OCI-M2 (cell line): ENCODE data around the gene SERPIND1.
"Not testable (repeated sequence)": the region's sequence is repeated elsewhere in the genome, so short reads cannot be mapped to it uniquely, and the experiment has no call there.

ENCODE experiments used
- DNase-seq: peaks from one replicate; lab custom pipeline; 2025; ENCODE audit not compliant: unreplicated experiment; lab: John Stamatoyannopoulos, UW

SERPIND1 gene

DNA sequence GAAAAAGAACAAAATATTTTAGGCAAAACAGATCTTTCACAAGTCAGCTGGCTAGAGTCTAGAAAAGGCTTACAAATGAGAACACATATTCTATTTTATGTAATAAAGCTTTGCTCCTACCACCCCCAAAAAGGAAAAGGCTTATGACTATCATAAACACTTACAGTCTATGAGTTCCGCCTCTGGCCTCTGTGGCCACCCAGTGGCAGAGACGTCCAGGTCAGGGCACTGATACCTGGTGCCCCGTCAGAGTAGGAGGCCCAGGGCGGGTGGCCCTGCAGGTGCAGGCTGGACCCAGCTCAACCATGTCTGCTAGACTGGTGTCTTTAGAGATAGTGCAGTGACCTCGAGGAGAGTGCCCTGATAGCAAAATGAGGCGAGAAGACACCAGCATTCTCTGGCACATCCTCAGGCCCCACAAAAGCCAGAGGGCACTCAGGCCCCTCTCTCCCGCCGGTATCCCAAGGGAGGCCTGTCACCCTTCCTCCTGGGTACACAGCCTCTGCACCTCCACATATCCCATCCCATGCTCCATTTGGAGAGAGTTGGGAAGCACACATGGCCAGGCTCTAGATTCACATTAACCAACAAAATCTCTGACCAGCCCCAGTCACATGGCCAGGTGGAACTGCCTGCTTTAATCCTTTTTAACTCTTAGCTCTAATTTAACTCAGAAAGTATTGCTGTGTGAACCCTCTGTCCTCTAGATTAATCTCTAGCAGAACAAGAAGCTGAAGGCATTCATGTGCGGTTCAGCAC is 27.3 kb upstream of the SERPIND1 start:
- DNase-seq: no peak

DNA sequence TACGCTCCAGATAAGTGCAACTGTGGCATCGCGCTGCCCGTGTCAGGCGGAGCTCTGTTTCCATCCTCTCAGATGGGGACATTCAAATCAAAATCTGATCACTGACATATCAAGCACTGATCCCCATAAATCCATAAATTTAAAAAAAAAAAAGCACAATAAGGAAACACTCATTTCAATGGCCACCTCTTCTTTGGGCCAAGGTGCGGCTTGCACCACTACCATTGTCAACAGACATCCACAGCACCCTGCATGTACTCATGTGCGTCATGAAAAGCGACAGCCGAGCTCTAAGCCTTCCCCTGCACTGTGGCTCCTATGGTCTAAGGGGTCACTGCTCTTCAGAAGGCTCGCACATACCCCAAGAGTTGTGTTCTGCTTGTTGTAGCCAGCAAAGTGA is 26.7 kb upstream of the SERPIND1 start:
- DNase-seq: no peak

DNA sequence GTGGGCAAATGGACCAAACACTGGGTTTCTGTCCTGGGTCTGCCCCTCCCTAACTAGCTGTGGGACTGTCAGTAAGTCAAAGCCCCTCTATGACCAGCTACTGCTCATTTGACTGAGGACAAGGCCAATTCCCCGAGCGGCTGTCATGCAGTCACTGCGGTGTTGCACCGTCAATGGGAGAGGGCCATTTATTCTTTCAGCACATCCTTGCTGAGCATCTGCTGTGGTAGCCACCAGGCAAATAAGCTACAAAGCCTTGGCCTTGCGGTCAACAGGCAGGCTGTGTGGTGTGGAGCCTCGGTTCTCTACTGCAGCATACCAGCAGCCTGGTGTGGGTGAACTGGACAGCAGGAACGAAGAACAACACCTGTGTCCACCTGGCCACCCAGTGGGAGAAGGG is 25.8 kb upstream of the SERPIND1 start:
- DNase-seq: no peak

DNA sequence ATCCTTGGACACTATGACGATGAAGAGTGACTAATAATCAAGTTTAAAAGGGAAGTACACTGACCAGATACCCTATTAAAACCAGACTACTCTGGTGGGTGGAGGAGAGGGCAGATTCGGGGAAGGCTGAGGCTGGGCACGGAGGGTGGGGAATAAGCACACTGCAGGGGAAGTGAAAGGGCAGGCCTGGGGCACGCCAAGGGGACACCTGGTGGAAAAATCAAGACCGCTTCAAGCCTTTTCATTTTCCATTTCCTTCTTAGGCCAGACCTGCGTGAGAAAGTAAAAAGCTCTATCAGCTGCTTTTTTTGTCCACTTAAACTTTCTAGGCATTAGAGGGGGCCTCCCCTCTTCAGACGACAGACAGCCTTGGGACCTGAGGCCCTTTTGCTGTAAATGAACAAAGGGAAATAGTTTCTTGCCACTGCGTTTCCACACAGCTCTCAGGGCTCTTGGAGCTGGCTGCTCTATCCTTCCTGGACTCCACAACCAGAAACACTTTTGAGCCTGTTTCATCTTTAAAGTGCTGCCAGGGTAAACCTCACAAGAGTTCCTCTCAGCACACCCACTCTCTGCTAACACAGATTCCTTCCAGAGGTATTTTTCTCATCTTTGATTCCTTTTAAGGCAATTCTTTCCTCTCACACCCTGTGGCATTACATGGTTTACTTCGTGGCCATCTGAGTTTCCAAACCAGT is 25.0 kb upstream of the SERPIND1 start:
- no peak for DNase-seq

DNA sequence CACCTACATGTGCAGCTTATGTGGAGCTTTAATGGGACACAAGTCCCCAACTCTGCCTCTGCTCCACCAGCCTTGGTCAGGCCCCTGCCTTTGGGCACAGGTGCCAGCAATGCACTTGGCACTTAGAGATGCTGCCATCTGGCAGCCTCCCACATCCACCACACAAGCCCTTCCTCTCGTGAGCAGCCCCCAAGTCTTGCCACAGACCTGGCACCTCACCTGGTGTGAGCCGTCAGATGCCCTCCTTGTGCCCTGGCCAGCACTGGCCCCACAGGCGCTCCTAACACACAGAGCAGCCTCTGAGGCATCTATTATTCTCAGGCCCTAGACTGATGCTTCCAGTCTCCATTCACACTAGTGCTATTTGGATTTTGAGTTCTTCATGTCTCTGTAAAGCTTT is 24.5 kb upstream of the SERPIND1 start:
- DNase-seq: no peak

DNA sequence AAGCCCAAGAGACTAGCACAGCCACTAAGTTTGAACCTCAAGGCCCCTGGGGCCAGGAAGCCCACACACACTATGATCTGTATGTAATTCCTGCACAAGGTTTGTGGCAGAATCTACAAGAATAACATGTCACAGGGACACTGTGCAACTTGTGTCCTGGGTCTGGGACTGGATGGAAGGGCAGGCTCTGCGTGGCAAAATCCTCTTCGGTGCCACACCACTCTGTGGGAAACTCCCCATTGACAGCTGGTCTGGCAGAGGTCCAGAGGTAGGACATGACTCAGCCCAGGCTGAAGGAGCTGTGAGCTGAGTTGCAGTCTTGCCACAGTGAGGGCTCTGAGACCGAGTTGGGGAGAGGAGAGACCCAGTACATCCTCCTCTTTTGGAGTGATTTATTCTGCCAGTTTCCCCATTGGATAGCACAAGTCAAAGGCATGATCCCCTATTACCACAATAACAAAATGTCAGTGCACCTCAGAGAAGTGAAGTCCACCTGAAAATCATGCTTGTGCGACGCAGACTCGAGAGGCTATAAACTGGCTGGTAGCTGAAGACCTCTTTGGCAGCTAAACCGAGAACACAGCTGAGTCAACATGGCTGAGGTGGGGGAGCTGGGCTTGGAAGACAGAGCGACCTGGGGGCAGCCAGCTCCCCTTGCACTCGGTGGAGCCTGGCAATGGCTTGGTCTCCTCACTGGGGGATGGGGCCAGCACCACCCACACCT is 23.3 kb upstream of the SERPIND1 start:
- DNase-seq: no peak

DNA sequence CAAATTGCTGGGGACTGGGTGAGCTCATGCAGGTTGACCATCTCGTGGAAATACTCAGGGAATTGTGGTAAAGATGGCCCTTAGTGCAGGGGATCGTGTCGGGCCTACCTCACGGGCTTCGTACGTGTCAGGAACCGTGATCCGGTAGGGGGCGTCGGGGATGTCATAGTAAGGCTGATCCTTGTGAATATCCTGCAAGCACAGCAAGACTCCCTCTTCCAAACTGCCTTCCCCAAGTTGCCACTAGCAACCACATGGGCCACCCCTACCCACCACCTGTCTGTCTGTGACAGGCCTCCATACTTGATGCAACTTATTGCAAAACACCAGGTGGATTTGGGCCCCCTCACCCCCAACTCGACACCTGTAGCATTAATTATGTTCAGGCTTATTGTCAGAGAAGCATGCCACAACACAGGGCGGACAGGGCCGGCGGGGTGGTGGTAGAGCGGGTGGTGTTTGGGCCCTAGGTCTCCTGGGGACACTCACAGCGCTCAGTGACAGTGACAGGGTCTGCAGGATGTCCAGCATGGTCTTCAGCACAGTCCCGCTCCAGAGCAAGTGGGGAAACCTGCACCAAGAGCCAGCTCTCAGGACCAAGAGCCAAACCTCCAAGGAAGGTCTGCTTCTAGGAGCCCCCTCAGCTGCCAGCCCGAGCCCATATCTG is 22.6 kb upstream of the SERPIND1 start:
- DNase-seq: no peak

DNA sequence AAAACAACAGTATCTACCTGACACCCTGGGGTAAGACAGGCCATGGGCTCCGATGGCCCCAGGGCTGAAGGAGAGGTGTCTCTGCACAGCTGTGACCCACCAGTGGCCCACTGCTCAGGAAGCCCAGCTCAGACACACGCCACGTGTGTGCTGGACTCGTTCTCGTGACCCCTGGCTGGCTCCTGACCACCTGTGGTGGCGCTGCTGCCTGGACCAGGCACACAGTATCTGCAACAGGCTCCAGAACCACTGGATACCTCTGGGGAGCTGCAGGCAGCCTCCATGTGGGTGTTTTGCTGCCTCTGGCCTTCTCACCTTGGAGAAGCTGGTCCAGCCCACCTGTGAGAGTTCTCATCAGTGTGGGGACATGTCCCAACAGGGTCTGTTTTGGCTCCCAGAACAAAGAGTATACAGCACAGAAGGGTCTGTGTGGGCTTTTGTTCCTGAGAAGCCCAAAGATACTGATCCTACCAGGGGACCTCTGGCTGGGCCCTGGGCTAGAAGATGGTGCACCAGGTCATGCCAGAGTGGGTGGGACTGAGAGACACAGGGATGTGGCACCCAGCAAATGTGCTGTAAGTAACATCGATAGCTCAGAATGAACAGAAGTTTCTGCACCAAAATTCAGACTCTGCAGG is 21.7 kb upstream of the SERPIND1 start:
- no peak for DNase-seq

DNA sequence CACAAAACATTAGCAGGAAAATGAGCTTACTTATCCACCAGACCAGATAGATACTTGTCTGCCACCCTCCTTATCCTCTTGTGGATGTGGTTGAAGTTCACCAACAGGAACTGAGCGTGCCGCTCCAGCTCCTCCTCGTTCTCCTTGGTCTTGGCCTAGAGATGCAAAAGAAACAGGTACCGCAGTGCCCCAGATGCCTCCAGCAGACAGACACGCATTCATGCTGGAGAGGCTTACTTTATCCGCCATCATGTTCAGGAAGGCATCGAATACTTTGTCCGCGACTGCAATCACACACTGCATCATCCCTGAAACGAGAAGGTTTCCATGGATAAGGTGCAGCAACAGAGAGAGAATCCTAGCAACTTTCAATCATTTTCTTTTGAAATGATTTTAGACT is 21.0 kb upstream of the SERPIND1 start:
- DNase-seq: no peak

DNA sequence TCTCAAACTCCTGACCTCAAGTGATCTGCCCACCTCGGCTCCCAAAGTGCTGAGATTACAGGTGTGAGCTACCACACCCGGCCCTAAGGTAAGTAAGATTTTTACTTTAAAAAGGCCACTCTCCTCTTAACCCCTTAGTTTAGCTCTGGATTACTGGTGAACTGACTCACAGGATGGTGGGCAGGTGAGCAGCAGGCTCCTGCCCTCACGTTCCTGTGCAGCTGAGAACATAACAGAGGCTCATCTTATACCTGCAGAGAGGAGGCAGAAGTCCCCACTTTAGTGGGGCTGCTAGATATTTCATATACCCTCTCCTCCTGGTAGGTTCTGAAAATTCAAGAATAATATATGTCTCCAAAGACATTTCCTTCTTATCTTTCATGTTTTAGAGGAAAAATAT is 17.1 kb upstream of the SERPIND1 start:
- no peak for DNase-seq

DNA sequence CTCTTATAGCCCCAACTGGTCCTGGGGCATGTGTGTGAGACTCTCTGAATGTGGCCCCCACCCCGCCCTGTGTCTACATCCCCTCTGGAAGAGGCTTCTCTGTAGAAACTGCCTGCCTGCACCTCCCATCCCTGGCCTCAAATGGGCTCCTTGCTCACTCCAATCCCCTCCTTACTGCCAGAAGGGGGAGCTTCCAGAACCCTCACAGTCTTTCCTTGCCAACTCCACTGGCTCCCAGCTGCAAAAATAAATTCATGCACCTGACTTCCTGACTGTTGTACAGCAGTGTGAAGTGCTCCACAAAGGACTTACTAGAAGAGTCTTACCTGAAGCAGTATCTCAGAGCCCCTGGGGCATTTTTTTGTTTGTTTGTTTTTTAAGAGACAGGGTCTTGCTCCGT is 15.2 kb upstream of the SERPIND1 start:
- DNase-seq: no peak

DNA sequence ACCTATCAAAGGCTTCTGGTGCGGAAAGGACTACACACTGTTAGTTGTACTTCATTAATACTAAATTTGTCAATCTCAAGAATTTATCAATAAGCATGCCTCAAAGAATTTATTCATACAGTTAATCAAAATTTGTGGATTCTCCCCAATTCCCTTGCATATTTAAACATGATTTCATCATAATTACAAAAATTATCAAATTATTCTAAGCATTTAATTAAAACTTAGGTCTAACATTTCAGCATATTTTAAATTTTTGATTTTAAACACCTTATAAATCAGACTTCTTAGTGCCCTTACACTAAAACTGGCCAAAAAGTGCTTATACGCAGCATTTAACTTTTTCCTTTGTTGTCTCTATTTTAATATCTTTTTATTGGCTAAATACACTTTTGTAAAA is 13.8 kb upstream of the SERPIND1 start:
- DNase-seq: no peak

DNA sequence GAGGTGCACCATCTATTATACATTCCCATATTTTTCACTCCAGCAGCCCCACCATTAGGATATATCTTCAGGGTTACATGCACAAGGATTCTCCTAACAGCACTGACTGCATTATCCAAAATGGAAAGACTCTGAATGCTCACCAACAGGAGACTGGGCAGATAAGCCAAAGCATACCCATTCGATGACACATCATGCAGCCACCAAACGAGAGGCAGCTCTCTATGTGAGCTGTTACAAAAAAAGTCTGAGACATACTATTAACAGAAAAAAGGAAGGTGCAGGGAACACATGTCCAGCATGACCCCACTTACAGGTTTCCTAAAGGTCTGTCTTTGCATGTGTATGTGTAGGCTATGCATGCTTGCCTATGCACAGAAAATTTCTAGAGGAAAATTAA is 12.4 kb upstream of the SERPIND1 start:
- DNase-seq: no peak

DNA sequence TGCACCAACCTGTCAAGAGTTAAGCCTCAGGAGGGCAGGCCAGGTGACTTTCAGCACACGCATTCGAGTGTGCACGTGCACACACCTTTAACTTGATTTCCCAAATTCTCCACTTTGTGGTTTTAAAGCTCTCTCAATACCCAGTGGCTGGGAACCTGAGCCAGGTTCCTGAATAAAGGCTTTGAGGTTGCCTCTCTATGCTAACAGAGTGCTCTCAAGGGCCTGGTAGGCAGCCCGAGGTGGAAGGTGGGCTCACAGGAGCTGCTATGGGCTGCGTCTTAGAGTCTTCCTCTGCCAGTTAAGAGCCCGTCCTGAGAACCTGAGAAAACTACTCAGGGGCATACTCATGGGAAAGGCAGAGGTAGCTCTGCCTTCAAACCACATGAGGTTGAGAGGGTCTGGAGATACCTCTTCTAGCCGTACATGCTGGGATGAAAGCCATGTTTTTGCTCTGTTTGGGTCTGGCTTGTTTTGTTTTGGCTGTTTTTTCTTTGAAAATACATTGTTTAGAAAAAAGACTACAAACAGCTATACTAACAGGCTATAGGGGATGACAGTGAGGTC is 11.6 kb upstream of the SERPIND1 start:
- DNase-seq: no peak

DNA sequence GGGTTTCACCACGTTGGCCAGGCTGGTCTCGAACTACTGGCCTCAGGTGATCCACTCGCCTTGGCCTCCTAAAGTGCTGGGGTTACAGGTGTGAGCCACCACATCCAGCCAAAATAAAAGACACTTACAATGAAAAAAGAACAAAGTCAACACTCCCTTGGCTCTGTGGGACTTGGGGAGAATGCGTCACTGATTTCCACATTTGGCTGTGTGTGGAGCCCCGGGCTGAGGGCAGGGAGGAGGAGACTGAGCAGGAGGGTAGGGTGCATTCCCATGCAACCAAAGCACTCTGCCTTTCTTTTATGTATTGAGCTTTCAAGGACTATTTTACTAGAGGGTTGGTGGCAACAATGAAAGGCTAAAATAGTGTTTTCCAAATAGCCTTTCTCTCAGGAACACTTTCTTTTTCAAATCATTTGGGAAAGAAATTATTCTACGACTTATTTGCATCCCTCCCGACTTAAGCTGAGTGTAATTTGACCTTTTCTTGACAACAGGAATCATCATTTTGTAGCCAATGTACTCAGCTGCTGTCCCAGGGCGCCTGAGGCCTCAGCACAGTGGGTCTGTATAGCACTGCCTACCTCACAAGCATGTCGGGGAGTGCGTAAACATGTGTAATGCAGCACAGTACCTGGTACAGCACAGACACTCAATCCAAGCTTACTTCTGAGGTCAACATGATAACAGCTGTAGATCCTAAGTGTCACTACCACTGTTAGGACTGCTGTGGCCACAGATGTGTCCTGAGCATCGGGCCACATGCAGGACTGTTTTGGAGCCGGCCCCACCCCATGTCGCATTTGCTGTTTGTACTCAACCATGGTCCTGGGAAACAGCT is 10.1 kb upstream of the SERPIND1 start:
- no peak for DNase-seq

DNA sequence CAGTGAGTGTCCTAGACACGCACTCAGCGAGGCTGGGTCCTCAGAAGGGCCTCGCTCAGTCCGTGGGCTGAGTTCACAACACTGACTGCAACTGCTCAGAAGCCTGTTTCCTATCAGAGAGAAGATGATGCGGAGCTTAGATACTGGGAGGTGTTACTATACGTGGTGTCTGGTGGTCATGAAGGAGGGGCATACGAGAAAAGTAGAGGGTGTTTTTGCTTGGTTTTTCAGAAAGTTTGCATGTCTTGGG is 9.5 kb upstream of the SERPIND1 start:
- DNase-seq: no peak

DNA sequence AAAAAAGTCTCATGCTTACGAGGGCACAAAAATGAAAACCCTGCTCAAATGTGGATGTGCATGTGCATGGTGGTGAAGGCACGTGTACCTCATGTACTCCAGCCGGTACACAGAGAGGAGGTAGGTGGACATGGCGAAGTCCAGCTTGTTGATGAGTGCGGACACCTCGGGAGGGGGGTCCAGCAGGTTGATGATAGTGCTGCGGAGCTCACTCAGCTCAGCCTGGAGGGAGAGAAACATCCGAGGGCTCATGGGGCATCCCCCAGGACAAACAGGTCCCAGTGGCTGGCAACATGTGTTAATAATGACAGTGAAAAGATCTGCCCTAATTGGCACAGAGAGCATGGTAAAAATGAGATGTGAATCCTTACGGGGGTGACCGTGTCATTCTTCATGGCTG is 9.2 kb upstream of the SERPIND1 start:
- no peak for DNase-seq

DNA sequence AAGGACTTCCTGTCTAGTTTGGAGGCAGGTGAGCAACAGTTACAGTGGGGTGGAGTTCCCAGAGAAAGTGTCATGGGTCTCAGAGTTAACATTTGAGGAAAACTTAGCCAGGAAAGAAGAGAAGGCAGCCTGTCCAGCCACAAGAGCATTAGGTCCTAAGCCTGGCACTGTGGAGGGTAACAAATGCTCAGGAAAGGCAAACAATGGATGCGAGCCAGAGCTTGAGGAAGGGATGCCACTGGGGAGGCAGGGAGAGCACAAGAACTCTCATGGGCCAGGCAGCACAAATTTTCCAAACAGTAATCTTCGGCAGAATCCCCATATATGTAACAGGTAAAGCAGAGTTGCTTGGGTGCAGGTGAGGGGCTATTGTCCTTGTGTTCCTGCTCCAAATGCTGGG is 8.0 kb upstream of the SERPIND1 start:
- DNase-seq: no peak

DNA sequence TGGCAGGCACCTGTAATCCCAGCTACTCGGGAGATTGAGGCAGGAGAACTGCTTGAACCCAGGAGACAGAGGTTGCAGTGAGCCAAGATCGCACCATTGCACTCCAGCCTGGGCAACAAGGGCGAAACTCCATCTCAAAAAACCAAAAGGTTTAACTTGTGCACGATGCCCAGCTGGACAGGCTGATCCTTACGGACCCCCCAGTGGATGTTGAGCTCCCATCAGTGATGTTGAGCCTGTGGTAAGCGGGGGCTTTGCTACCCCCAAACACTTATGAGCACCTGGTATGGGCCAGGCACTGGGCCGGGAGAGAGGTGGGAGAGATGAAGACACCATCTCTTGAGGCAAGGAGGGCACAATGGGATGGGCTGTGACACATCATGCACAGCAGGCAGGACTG is 7.4 kb upstream of the SERPIND1 start:
- no peak for DNase-seq

DNA sequence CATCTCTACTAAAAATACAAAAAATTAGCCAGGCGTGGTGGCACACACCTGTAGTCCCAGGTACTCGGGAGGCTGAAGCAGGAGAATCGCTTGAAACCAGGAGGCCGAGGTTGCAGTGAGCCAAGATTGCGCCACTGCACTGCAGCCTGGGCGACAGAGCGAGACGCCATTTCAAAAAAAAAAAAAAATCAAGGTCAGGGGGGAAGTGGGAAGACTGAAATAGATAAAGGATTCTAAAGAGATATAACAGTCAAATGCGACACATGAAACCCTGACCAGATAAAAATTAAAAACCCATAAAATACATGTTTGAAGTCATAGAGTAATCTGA is 4.5 kb upstream of the SERPIND1 start:
- DNase-seq: not testable (repeated sequence)
